ENCODE data around the gene ZNF618. TPM values are rescaled to one million over a fixed set of nuclear protein-coding genes. Genes with fewer than 3 reads are reported as not detected.

ZNF618 gene
- total RNA-seq, 1 donor from 2014 or later, result 51.5 TPM

GRCh38 chr9:113957351-113957750, 81.2 kb downstream of the ZNF618 start:
- Mint-ChIP-seq H3K36me3 (peaks cover 15% of the 10 kb centered on the region), H3K9me3 (no peaks in the 10 kb centered on the region), H3K4me1 (ENCODE audit: unreplicated experiment) (peaks cover 59% of the 10 kb centered on the region), H3K27me3 (no peaks in the 10 kb centered on the region), H3K4me3 (peak overlapping the region; percentile 41), H3K27ac (no peak overlapping the region)
- no peak for TF ChIP-seq CTCF (conservative IDR thresholded peaks at IDR 0.05)
- DNase-seq (ENCODE audit: extremely low spot score, unreplicated experiment), result no peak

GRCh38 chr9:113957821-113958341, 81.8 kb downstream of the ZNF618 start:
- no peak for DNase-seq (ENCODE audit: extremely low spot score, unreplicated experiment)
- H3K36me3 Mint-ChIP-seq, result peaks cover 20% of the 10 kb centered on the region
- peak overlapping the region; percentile 41 for H3K4me3 Mint-ChIP-seq
- H3K4me1 Mint-ChIP-seq (ENCODE audit: unreplicated experiment), result peaks cover 64% of the 10 kb centered on the region
- H3K9me3 Mint-ChIP-seq, result no peaks in the 10 kb centered on the region
- H3K27me3 Mint-ChIP-seq, result no peaks in the 10 kb centered on the region
- H3K27ac Mint-ChIP-seq, result peak overlapping the region; percentile 40
- TF ChIP-seq CTCF (conservative IDR thresholded peaks at IDR 0.05), result no peak

GRCh38 chr9:113958556-113958955, 82.4 kb downstream of the ZNF618 start:
- no peak for TF ChIP-seq CTCF (conservative IDR thresholded peaks at IDR 0.05)
- Mint-ChIP-seq H3K27me3 (no peaks in the 10 kb centered on the region), H3K36me3 (peaks cover 20% of the 10 kb centered on the region), H3K4me3 (no peak overlapping the region), H3K27ac (peak overlapping the region; percentile 40), H3K4me1 (ENCODE audit: unreplicated experiment) (peaks cover 58% of the 10 kb centered on the region), H3K9me3 (no peaks in the 10 kb centered on the region)
- no peak for DNase-seq (ENCODE audit: extremely low spot score, unreplicated experiment)

- H3K4me1 Mint-ChIP-seq (ENCODE audit: unreplicated experiment), result peaks cover 50% of the 10 kb centered on the region
- no peaks in the 10 kb centered on the region for H3K27me3 Mint-ChIP-seq
- peaks cover 16% of the 10 kb centered on the region for H3K36me3 Mint-ChIP-seq
- H3K9me3 Mint-ChIP-seq, result no peaks in the 10 kb centered on the region
- no peak overlapping the region for H3K27ac Mint-ChIP-seq
- no peak overlapping the region for H3K4me3 Mint-ChIP-seq
- TF ChIP-seq CTCF (conservative IDR thresholded peaks at IDR 0.05), result no peak
- DNase-seq (ENCODE audit: extremely low spot score, unreplicated experiment), result no peak
These were observed 84.7 kb downstream of the ZNF618 start for GRCh38 chr9:113960768-113961167.

GRCh38 chr9:113962396-113962795, 86.3 kb downstream of the ZNF618 start:
- H3K9me3 Mint-ChIP-seq, result no peaks in the 10 kb centered on the region
- no peaks in the 10 kb centered on the region for H3K27me3 Mint-ChIP-seq
- H3K4me1 Mint-ChIP-seq (ENCODE audit: unreplicated experiment), result peaks cover 54% of the 10 kb centered on the region
- no peak overlapping the region for H3K4me3 Mint-ChIP-seq
- no peak overlapping the region for H3K27ac Mint-ChIP-seq
- no peak for DNase-seq (ENCODE audit: extremely low spot score, unreplicated experiment)
- H3K36me3 Mint-ChIP-seq, result peaks cover 28% of the 10 kb centered on the region
- TF ChIP-seq CTCF (conservative IDR thresholded peaks at IDR 0.05), result no peak

Data from type B pancreatic cell (in vitro differentiated cells).